HepG2 (cell line): ENCODE data around the gene ADRM1. TPM values are rescaled to one million over a fixed set of nuclear protein-coding genes. Genes with fewer than 3 reads are reported as not detected.

Experiments
- ATAC-seq: fragments of 200-7000 bp; cut with Tn5 transposase; 3 replicates; pipeline ENCODE4 v1.9.1; 2020; ENCODE audit warnings: mild to moderate bottlenecking, moderate library complexity
- BruUV-seq: library from RNA; stranded (reverse); fragments of 400-500 nt; replicated peaks from 2 replicates; lab custom pipeline; 2021; lab: Mats Ljungman, UMichigan
- CTCF ChIA-PET: fragments of 300-600 bp; formaldehyde crosslinking; extraction: SDS; loops from one replicate; lab custom pipeline; 2021; ENCODE audit warnings: low total read pairs, inconsistent platforms, low intra/inter-chr PET ratio; lab: Yijun Ruan, JAX
- POLR2A ChIA-PET: fragments of 350-600 bp; sonication (Branson Sonifier 250); formaldehyde crosslinking; loops from one replicate; lab custom pipeline; 2020; ENCODE audit warnings: antibody characterized with exemption, inconsistent platforms; lab: Yijun Ruan, JAX
- DNase-seq: peaks from one replicate; pipeline ENCODE4 v3.0.0-alpha.2; 2015; ENCODE audit warnings: low spot score
- FAIRE-seq: peaks from 3 replicates; lab custom pipeline; 2011; peaks lifted over from hg19 to GRCh38; lab: Jason Lieb, UNC
- H2AFZ ChIP-seq: one replicate; pipeline ENCODE4 v1.6.1; 2011; ENCODE audit warnings: low read length, inconsistent platforms
- H3K27ac ChIP-seq: fragments of 300-600 bp; 3 replicates; pipeline ENCODE4 v1.8.0; 2011; ENCODE audit warnings: mixed run types, mild to moderate bottlenecking, mixed read lengths, low read length, inconsistent platforms; ENCODE audit not compliant: insufficient read depth; ENCODE audit errors: extremely low read length
- H3K27me3 ChIP-seq, 2 experiments: fragments of 200-600 bp in 1 of 2; 2 replicates in 1 of 2; 3 replicates in 1 of 2; pipeline versions ENCODE4 v1.6.0 to v1.8.0; 2011; ENCODE audit warnings: low read length in 2 of 2, mild to moderate bottlenecking in 2 of 2, moderate library complexity in 2 of 2, inconsistent platforms in 1 of 2; ENCODE audit not compliant: insufficient read depth in 2 of 2, control insufficient read depth in 1 of 2
- H3K36me3 ChIP-seq, 2 experiments: fragments of 200-600 bp in 1 of 2; replicated peaks in 1 of 2; 2 replicates in 1 of 2; 3 replicates in 1 of 2; pipeline versions ENCODE4 v1.5.1 to v1.8.0; 2011; ENCODE audit warnings: low read length in 2 of 2, inconsistent platforms in 1 of 2; ENCODE audit not compliant: insufficient read depth in 2 of 2, control insufficient read depth in 1 of 2
- H3K4me1 ChIP-seq: 2 replicates; pipeline ENCODE4 v1.5.1; 2012; ENCODE audit warnings: low read length, inconsistent platforms; ENCODE audit not compliant: insufficient read depth
- H3K4me2 ChIP-seq: 2 replicates; pipeline ENCODE4 v1.6.0; 2011; ENCODE audit warnings: low read depth, low read length, inconsistent platforms
- H3K4me3 ChIP-seq, 3 experiments: fragments of 200-600 bp in 1 of 3; sonication (generic), shearing (Covaris generic) in 1 of 3; replicated peaks in 1 of 3; 2 replicates each; pipeline ENCODE4 v1.5.1; 2011 to 2016; ENCODE audit warnings: low read length in 3 of 3, inconsistent platforms in 2 of 3, low read depth in 2 of 3, mild to moderate bottlenecking in 2 of 3, control low read depth in 1 of 3, mixed read lengths in 1 of 3; ENCODE audit not compliant: insufficient read depth in 1 of 3
- H3K79me2 ChIP-seq: one replicate; pipeline ENCODE4 v1.6.1; 2011; ENCODE audit warnings: low read length, inconsistent platforms; ENCODE audit not compliant: insufficient read depth
- H3K9ac ChIP-seq: 2 replicates; pipeline ENCODE4 v1.6.0; 2011; ENCODE audit warnings: mild to moderate bottlenecking, low read depth, low read length, inconsistent platforms; ENCODE audit not compliant: insufficient read depth
- H3K9me3 ChIP-seq: 2 replicates; pipeline ENCODE4 v1.5.1; 2012; ENCODE audit warnings: mild to moderate bottlenecking, low read length
- H4K20me1 ChIP-seq: 2 replicates; pipeline ENCODE4 v1.6.0; 2011; ENCODE audit warnings: inconsistent platforms, mild to moderate bottlenecking, low read length, moderate library complexity; ENCODE audit not compliant: insufficient read depth
- AGO2 ChIP-seq: fragments of 200-400 bp; formaldehyde crosslinking; optimal IDR thresholded peaks from 2 replicates; pipeline ENCODE3; 2017; ENCODE audit warnings: mild to moderate bottlenecking, low read depth, low read length, moderate library complexity
- DR1 ChIP-seq: sonication (generic); formaldehyde crosslinking; IDR thresholded peaks from 2 replicates; pipeline ENCODE4 v1.8.0; 2021; ENCODE audit warnings: mild to moderate bottlenecking, missing genetic modification reagents, inconsistent platforms
- HOXA9 ChIP-seq: sonication (generic); formaldehyde crosslinking; IDR thresholded peaks from 2 replicates; pipeline ENCODE4 v1.8.1; 2022; ENCODE audit warnings: missing genetic modification reagents, mild to moderate bottlenecking, moderate library complexity, borderline replicate concordance
- MTA1 ChIP-seq: sonication (generic); formaldehyde crosslinking; IDR thresholded peaks from 2 replicates; pipeline ENCODE4 v1.4.0; 2020; ENCODE audit warnings: missing genetic modification reagents, mild to moderate bottlenecking, borderline replicate concordance
- PCBP1 ChIP-seq: fragments of 200-400 bp; formaldehyde crosslinking; IDR thresholded peaks from 2 replicates; pipeline ENCODE4 v1.6.1; 2017; ENCODE audit warnings: mild to moderate bottlenecking, low read depth, low read length, borderline replicate concordance
- RBFOX2 ChIP-seq: fragments of 200-400 bp; formaldehyde crosslinking; IDR thresholded peaks from 2 replicates; pipeline ENCODE4 v1.6.1; 2017; ENCODE audit warnings: low read depth, mild to moderate bottlenecking, low read length
- WGBS: methylation state at CpG from one replicate; pipeline ENCODE4 v1.1.6; 2017; ENCODE audit warnings: low lambda C conversion rate; 5-methylcytosine and 5-hydroxymethylcytosine counted together
- in situ Hi-C: cut with HindIII; loops from 2 replicates; pipeline ENCODE4 v1.10.0; 2017; ENCODE audit warnings: low pct_unique_long_range_greater_than_20kb; ENCODE audit not compliant: extremely low pct_ligation_motif_present
- intact Hi-C: fragments of 100-400 bp; cut with micrococcal nuclease; formaldehyde crosslinking; loops from one replicate; pipeline ENCODE4 v1.10.0; 2022; ENCODE audit not compliant: unreplicated experiment
- polyA plus RNA-seq, 8 experiments: library from polyadenylated mRNA; depleted of rRNA in 3 of 8; stranded (reverse) in 7 of 8; unstranded in 1 of 8; fragments of >200 nt; fragmentation: Illumina TruSeq in 4 of 8; extraction: Trizol in 4 of 8; gene quantifications; 2 replicates each; pipeline versions ENCODE4 v1.2.1 to v1.2.3, GENCODE V29; 2011 to 2016; ENCODE audit warnings: low read depth in 4 of 8, missing spikeins in 1 of 8, mixed read lengths in 1 of 8; ENCODE audit not compliant: insufficient read depth in 1 of 8
- total RNA-seq, 5 experiments: library from RNA; depleted of rRNA; stranded (reverse); fragments of >200 nt; fragmentation: Illumina TruSeq; extraction: Trizol; gene quantifications; 2 replicates each; pipeline ENCODE4 v1.2.3, GENCODE V29; 2016; ENCODE audit warnings: low read depth in 1 of 5

ADRM1 gene
- total and polyA plus RNA-seq, 2 of the 13 experiments (the other 11 are each of a cell fraction or from before 2014, with no cell fraction given) = 92.9 to 154 TPM

GRCh38 chr20:62323980-62324906 lies 21.4 kb downstream of the ADRM1 start:
- no peaks in the 10 kb centered on the region for H3K79me2 ChIP-seq
- H3K36me3 ChIP-seq = peaks cover 54 to 85% of the 10 kb centered on the region in 2 experiments
- no peaks in the 10 kb centered on the region for H3K9me3 ChIP-seq
- TF ChIP-seq AGO2 (peak; percentile 61), HOXA9 (CRISPR knock-in tag) (0 out of 2 replicates have a peak, but pooled peaks have one; percentile 6), DR1 (CRISPR knock-in tag) (no peak), RBFOX2 (0 out of 2 replicates have a peak, but pooled peaks have one; percentile 6), PCBP1 (no peak), MTA1 (CRISPR knock-in tag) (0 out of 2 replicates have a peak, but pooled peaks have one; percentile 21)
- TF ChIP-seq, all 625 proteins: peak for 4
- Histone ChIP-seq H3K4me1 (no peaks in the 10 kb centered on the region), H4K20me1 (peaks cover 4% of the 10 kb centered on the region; the same call in 1 of the 2 replicates), H3K27me3 (no peaks in the 10 kb centered on the region), H3K4me2 (no peak overlapping the region), H3K9ac (no peak overlapping the region), H2AFZ (no peak overlapping the region), H3K4me3 (no peak overlapping the region), H3K27ac (no peak overlapping the region)
- 96% methylated on average over 16 of the region's 25 CpGs for WGBS
- intact Hi-C loops (no loop called here), in situ Hi-C loops (no loop called here)
- TSS peak; percentile 48 for BruUV-seq
- no peak for ATAC-seq
- FAIRE-seq = no peak
- DNase-seq = no peak
- POLR2A ChIA-PET = no interaction called here
- CTCF ChIA-PET = no interaction called here
